Measurements from ENCODE around the gene SIDT2. TPM values are rescaled to one million over a fixed set of nuclear protein-coding genes. Genes with fewer than 3 reads are reported as not detected.
A peak's percentile ranks its signal among the peaks of the same experiment; 100 is the strongest.

SIDT2 gene
- polyA plus RNA-seq, 1 experiment, result 71.3 TPM

GRCh38 chr11:117143390-117143789 is 35.2 kb upstream of the SIDT2 start:
- TF ChIP-seq CTCF (IDR thresholded peaks at IDR 0.05; ENCODE audit: insufficient read depth, low read depth, low read length), result no peak
- ChIA-PET POLR2A (interaction anchor here (0.5 kb wide), 1 partner anchor 28 kb away, joined by 9 read pairs; no protein-coding TSS in a partner anchor), CTCF (interaction anchor here (0.9 to 2.1 kb wide), 8 partner anchors 10 to 88 kb away, joined by 3 to 6 read pairs (median 4); partner anchors contain the start of genes PCSK7 and RNF214)
- Histone ChIP-seq H3K36me3 (ENCODE audit: control insufficient read depth, insufficient read depth, low read length) (no peaks in the 10 kb centered on the region; the same call in 1 of the 2 replicates), H3K27me3 (ENCODE audit: control insufficient read depth, insufficient read depth, low read length) (no peaks in the 10 kb centered on the region), H3K4me3 (ENCODE audit: low read depth, low read length) (peak overlapping the region; percentile 60)
- DNase-seq (ENCODE audit: low read depth), result no peak

GRCh38 chr11:117143871-117144476 is 34.6 kb upstream of the SIDT2 start, which contains the start of gene PAFAH1B2:
TSS of gene PAFAH1B2 (plus strand) at chr11:117144287. CDS start at chr11:117152448, 8,161 bp downstream.
- Histone ChIP-seq H3K36me3 (ENCODE audit: control insufficient read depth, insufficient read depth, low read length) (peaks cover 2% of the 10 kb centered on the region; the same call in 1 of the 2 replicates), H3K4me3 (ENCODE audit: low read depth, low read length) (peak within 1 kb of the TSS; percentile 60), H3K27me3 (ENCODE audit: control insufficient read depth, insufficient read depth, low read length) (no peaks in the 10 kb centered on the region)
- no peak for TF ChIP-seq CTCF (IDR thresholded peaks at IDR 0.05; ENCODE audit: insufficient read depth, low read depth, low read length)
- POLR2A ChIA-PET, result interaction anchor here (0.5 to 0.7 kb wide), 2 partner anchors 29 to 34 kb away, joined by 3 to 9 read pairs; partner anchors contain the start of gene SIDT2
- DNase-seq (ENCODE audit: low read depth), result peak; percentile 45
- CTCF ChIA-PET, result interaction anchor here (0.6 to 2.1 kb wide), 13 partner anchors 11 to 491 kb away, joined by 3 to 6 read pairs (median 3); partner anchors contain the start of genes APOA5, PCSK7 and RNF214

- no peak for TF ChIP-seq CTCF (IDR thresholded peaks at IDR 0.05; ENCODE audit: insufficient read depth, low read depth, low read length)
- POLR2A ChIA-PET, result interaction anchor here (0.7 kb wide), 1 partner anchor 34 kb away, joined by 3 read pairs; the partner anchor contains the start of gene SIDT2
- CTCF ChIA-PET, result interaction anchor here (0.6 to 2.1 kb wide), 12 partner anchors 11 to 490 kb away, joined by 3 to 6 read pairs (median 3); partner anchors contain the start of genes APOA5, PCSK7 and RNF214
- Histone ChIP-seq H3K36me3 (ENCODE audit: control insufficient read depth, insufficient read depth, low read length) (peaks cover 3% of the 10 kb centered on the region; the same call in 1 of the 2 replicates), H3K4me3 (ENCODE audit: low read depth, low read length) (peak overlapping the region; percentile 60), H3K27me3 (ENCODE audit: control insufficient read depth, insufficient read depth, low read length) (no peaks in the 10 kb centered on the region)
- peak; percentile 23 for DNase-seq (ENCODE audit: low read depth)
Measured at GRCh38 chr11:117144477-117145392, 33.8 kb upstream of the SIDT2 start.

GRCh38 chr11:117145393-117145761 is 33.2 kb upstream of the SIDT2 start:
- no peak for DNase-seq (ENCODE audit: low read depth)
- ChIA-PET POLR2A (no interaction called here), CTCF (interaction anchor here (1.1 to 2.1 kb wide), 7 partner anchors 27 to 403 kb away, joined by 3 to 6 read pairs (median 4); partner anchors contain the start of genes APOA5, PCSK7 and RNF214)
- 0 out of 2 replicates have a peak, but pooled peaks have one; percentile 20 for TF ChIP-seq CTCF (IDR thresholded peaks at IDR 0.05; ENCODE audit: insufficient read depth, low read depth, low read length)
- peaks cover 3% of the 10 kb centered on the region; the same call in 1 of the 2 replicates for H3K36me3 ChIP-seq (ENCODE audit: control insufficient read depth, insufficient read depth, low read length)
- H3K4me3 ChIP-seq (ENCODE audit: low read depth, low read length), result peak overlapping the region; percentile 60
- H3K27me3 ChIP-seq (ENCODE audit: control insufficient read depth, insufficient read depth, low read length), result no peaks in the 10 kb centered on the region
